AG09309 (cell line): ENCODE measurements around the gene WDFY2.

Experiments
- DNase-seq: peaks from one replicate; pipeline ENCODE4 v3.0.0-alpha.2; 2010; ENCODE audit warnings: low read depth
- H3K4me3 ChIP-seq: 2 replicates; pipeline ENCODE4 v1.5.1; 2011; ENCODE audit warnings: mild to moderate bottlenecking, low read depth, low read length, moderate library complexity; ENCODE audit not compliant: control insufficient read depth
- CTCF ChIP-seq: IDR thresholded peaks from 2 replicates; pipeline ENCODE4 v1.5.1; 2011; ENCODE audit warnings: mild to moderate bottlenecking, low read depth, low read length, inconsistent platforms; ENCODE audit not compliant: insufficient read depth, control insufficient read depth; ENCODE audit errors: missing control alignments

Gene WDFY2

GRCh38 chr13:51552027-51552426 lies 32.2 kb upstream of the WDFY2 start:
- no peak overlapping the region for H3K4me3 ChIP-seq
- DNase-seq = no peak
- TF ChIP-seq CTCF = no peak

GRCh38 chr13:51553531-51553930 lies 30.7 kb upstream of the WDFY2 start:
- TF ChIP-seq CTCF = no peak
- H3K4me3 ChIP-seq = no peak overlapping the region
- DNase-seq = no peak

- TF ChIP-seq CTCF = no peak
- no peak for DNase-seq
- H3K4me3 ChIP-seq = no peak overlapping the region
Measured at GRCh38 chr13:51556740-51557139, 27.5 kb upstream of the WDFY2 start.

GRCh38 chr13:51557438-51557837 lies 26.8 kb upstream of the WDFY2 start:
- DNase-seq = no peak
- H3K4me3 ChIP-seq = no peak overlapping the region
- TF ChIP-seq CTCF = no peak

GRCh38 chr13:51557875-51558612 lies 26.2 kb upstream of the WDFY2 start:
- DNase-seq = peak; percentile 55
- H3K4me3 ChIP-seq = no peak overlapping the region
- no peak for TF ChIP-seq CTCF

GRCh38 chr13:51559946-51560735 lies 24.1 kb upstream of the WDFY2 start:
- no peak overlapping the region for H3K4me3 ChIP-seq
- no peak for TF ChIP-seq CTCF
- DNase-seq = no peak
